CD4-positive, alpha-beta T cell treated with Interleukin-15 for 4 hours (primary cell): ENCODE results near the gene NOP9.

Experiments used
- DNase-seq: peaks from one replicate; pipeline ENCODE4 v3.0.0-alpha.2; 2020; ENCODE audit warnings: low spot score

Gene NOP9

GRCh38 chr14:24299255-24300191 lies at the start of gene NOP9, which contains the start of gene DHRS1:
Gene NOP9 (plus strand): TSS chr14:24299850. CDS start chr14:24299955, 105 bp downstream.
Gene DHRS1 (minus strand): TSS chr14:24299780. CDS start chr14:24299106, 674 bp downstream.
- peak; percentile 89 for DNase-seq

- no peak for DNase-seq
Observed at GRCh38 chr14:24250354-24250753, 49.3 kb upstream of the NOP9 start.

- DNase-seq = no peak
Observed at GRCh38 chr14:24251880-24252288, 47.8 kb upstream of the NOP9 start.

DNA sequence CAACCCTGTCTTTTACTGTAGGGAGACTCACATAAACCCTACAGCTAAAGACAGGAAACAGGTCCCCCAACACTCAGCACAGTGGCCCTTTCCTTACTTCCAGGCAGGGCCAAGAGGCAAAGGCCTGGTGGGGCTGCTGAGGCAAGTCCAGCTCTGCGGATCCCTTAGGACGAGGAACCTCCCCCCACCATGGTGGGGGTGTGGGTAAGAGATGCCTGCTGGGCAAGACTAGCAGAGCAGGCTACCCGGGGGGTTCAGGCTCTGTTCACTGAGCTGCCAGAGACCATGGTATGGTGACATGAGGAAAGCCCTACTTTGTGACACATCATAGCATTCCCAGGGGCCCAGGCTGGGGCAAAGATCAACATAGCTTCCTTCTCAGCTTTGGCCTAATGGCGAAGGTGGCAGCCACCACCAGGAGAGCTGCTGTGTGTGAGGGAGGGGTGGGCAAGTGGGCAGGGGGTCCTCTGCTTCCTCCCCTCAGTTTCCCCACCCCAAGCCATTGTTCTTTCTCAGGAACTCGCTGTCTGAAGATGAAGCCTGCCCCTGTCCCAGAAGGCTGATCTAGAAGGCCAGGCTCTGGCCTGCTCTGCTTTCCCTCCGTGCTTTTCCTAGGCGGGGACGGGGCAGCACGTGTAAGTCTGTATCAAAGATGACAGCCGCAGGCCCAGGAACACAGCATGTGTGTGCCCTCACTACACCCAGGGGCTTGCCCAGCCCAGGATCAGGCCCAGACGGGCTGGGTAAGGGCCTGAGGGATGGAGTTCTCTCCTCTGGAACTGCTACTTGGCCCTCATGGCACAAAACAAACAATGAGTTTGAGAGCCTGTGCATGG lies 47.1 kb upstream of the NOP9 start:
- no peak for DNase-seq

GRCh38 chr14:24253936-24254335 lies 45.7 kb upstream of the NOP9 start:
- no peak for DNase-seq

GRCh38 chr14:24254630-24255392 lies 44.8 kb upstream of the NOP9 start:
- DNase-seq = no peak

DNA sequence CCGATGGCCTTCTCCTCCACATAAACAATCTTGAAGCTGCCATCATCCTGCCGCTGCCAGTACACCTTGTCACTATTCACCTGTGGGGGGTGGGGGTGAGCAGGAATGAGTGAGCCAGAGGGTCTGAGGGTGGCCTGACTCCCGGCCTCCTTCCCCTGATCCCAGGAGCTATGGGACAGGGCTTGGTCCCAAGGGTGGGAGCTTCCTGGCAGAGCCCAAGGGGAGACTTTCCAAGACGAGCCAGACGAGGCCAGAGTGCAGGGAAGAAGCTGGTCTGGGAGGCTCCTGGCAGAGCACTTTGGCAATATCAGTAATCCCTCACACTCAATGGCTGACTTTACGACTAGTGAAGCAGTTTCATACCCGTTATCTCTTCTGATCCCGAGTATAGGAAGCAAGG lies 44.2 kb upstream of the NOP9 start:
- DNase-seq = no peak

- DNase-seq = no peak
Observed at GRCh38 chr14:24255931-24256711, 43.5 kb upstream of the NOP9 start.

- DNase-seq = no peak
Observed at GRCh38 chr14:24256960-24257359, 42.7 kb upstream of the NOP9 start.

- DNase-seq = no peak
Observed at GRCh38 chr14:24258119-24258518, 41.5 kb upstream of the NOP9 start.

GRCh38 chr14:24258548-24259265 lies 40.9 kb upstream of the NOP9 start:
- no peak for DNase-seq

GRCh38 chr14:24259282-24260025 lies 40.2 kb upstream of the NOP9 start:
- no peak for DNase-seq

DNA sequence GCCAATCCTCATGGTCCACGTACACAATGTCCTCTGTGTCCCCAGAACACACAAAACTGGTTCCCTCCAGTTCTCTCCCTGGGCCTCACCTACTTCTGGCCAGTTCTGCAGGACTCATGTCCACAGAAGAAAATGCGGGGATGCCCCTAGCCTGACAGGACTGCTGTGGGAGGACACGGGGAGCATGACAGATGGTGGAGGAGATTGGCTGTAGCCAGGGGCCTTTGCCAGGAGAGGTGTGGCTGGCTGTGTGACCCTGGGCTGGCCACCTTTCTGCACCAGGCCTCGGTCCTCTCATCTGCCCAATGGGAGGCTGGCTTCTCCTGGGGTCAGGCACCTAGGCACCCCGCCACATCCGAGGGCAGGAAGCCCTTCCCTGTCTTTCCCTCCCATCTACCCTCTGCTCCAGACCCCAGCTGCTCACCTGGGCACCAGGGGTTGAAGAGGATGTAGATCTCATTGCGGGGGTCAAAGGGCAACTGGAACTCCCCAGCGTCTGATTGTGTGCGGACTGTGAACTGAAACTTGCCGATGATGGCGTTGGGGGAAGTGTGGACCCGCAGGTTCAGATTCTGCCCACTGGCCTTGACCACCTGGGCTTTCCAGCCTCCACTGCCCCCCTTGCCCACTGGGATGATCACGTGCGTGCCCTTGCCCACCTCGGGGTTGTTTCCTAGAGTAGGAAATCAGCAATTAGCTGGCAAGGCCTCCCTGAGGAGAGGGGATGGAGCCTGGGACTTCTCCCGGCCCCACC lies 39.4 kb upstream of the NOP9 start:
- DNase-seq = no peak

DNA sequence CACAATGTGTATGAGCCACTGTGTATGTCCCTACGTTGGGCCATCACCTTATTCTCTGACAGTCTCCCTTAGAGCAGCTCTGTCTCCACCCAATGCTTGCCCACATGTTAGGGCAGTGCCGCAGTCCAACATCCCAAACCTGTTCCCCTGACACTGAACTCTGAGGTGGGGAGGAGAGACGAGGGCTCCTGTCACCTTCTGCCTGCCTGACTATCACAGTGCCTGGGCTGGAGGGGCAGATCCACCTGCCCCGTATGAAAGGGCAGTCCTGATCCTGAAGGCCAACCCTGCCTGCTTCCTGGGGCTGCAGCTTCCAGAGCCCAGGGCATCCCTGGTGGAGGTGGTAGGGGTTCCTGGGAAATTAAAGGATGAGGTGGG lies 38.9 kb upstream of the NOP9 start:
- DNase-seq = no peak

DNA sequence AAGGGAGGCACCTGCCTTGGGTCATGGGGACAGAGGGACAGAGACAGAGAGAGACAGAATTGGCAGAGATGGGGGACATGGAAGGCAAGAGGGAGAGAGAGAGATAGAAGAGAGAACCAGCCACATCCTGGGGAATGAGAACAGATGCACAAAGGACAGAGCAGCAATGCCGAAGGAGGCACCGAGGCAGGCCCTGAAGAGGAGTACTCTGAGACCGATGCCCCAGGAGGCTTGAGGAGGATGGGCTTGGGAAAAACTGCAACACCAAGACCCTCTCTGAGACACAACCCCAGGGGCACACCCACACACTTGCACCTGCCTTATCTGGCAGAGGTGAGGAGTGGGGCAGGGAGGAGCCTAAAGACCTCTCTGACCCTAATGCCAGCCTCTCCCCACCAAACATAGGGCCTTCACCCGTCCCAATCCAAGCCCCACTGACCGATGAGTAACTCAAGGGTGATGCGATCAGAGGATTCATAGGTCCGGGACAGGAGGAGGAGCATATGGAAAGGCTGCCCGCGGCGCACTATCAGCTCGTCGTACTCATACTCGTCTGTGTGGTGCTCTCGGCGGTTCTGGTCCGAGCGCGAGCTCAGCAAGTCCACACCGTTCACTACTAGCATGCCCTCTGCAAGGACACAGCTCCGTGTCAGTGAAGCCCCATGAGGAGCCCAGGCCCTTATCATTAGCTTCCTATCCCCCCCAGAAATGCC lies 38.2 kb upstream of the NOP9 start:
- DNase-seq = no peak

DNA sequence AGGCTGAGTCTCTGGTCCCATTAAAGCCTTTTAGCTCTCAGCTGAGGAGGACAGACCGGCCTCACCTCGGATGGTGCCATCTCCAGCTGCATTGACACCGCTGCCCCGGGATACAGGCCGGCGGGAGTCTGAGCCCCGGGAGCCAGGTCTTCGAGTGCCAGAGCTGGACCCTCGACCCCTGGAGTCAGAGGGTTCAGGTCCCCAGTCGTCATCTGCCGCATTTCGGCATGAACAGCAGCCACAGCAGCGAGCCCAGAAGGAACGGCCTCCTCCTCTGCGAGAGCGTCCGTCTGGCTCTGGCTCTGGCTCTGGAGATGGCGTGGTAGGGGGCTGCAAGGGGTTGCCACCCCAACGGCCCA lies 37.7 kb upstream of the NOP9 start:
- no peak for DNase-seq

DNA sequence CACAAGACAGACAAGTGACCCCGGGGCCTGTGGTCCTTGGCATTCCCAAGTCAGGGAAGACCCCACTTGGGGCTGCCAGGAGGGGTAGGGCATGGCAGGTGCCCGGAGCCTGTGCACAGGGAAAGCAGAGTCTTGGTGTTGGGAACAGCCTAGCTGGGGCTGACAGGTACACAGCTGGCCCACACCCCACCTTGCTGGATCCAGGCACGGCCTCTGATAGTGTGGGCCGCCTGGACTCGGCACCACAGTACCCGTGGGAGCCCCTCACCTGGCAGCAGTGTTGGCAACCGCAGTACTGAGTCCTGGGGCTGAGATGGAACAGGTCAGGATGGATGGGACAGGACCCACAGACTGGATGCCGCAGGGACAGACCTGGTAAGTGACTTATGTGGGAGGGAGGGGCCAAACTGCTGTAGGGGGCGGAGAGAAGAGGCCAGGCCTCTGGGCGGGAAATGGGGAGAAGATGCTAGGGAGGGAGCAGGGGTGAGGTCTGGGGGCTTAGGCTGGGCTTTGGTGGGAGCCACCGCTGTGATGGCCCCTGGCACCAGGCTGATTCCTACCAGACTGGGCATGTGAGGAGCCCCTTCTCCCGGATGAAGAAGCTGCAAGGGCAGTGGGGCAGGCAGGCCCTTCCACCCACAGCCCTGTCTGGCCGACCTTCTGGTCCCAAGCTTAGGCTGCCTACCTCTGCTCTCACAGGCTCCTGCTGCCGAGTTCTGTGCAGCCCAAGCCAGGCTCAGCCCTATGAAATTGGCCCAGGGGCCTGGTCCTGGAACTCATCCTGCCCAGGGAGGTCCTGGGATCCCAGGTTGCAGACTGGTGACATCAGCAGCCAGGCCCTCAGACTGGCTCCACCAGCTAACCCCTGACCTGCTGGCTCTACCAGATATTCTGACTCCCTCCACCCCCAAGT lies 36.6 kb upstream of the NOP9 start, which contains the start of gene TGM1:
TGM1 (minus strand) TSS at position 357 of the 913 bp plus-strand sequence. CDS start 825 bp downstream, outside the sequence.
- DNase-seq = no peak
